ENCODE measurements around the gene DACH1. TPM values are rescaled to one million over a fixed set of nuclear protein-coding genes. Genes with fewer than 3 reads are reported as not detected.
"Not testable (repeated sequence)": the region's sequence is repeated elsewhere in the genome, so short reads cannot be mapped to it uniquely, and the experiment has no call there.

DACH1 gene
- total RNA-seq, 3 donors from 2014 or later: 0.05 to 0.08 TPM; not detected in 1

- DNase-seq: no peak
- peaks cover 12% of the 10 kb centered on the region for H3K4me1 Mint-ChIP-seq (ENCODE audit: low read depth)
- peaks cover 3% of the 10 kb centered on the region for H3K9me3 Mint-ChIP-seq
- no peak overlapping the region for H3K4me3 Mint-ChIP-seq
- H3K36me3 Mint-ChIP-seq (ENCODE audit: insufficient read depth): no peaks in the 10 kb centered on the region
- H3K27me3 Mint-ChIP-seq (ENCODE audit: low read depth): peaks cover 25% of the 10 kb centered on the region
- no peak for ATAC-seq
These were observed 5.1 kb downstream of the DACH1 start for GRCh38 chr13:71861769-71862458.

- DNase-seq: no peak
- ATAC-seq: no peak
- Mint-ChIP-seq H3K27me3 (ENCODE audit: low read depth) (peaks cover 22% of the 10 kb centered on the region), H3K4me1 (ENCODE audit: low read depth) (peaks cover 8% of the 10 kb centered on the region), H3K9me3 (peaks cover 3% of the 10 kb centered on the region), H3K4me3 (no peak overlapping the region), H3K36me3 (ENCODE audit: insufficient read depth) (no peaks in the 10 kb centered on the region)
These were observed 6.4 kb downstream of the DACH1 start for GRCh38 chr13:71860547-71861138.

GRCh38 chr13:71858647-71859046 lies 8.4 kb downstream of the DACH1 start:
- Mint-ChIP-seq H3K36me3 (ENCODE audit: insufficient read depth) (no peaks in the 10 kb centered on the region), H3K9me3 (peaks cover 3% of the 10 kb centered on the region), H3K27me3 (ENCODE audit: low read depth) (peaks cover 7% of the 10 kb centered on the region), H3K4me3 (no peak overlapping the region), H3K4me1 (ENCODE audit: low read depth) (no peaks in the 10 kb centered on the region)
- DNase-seq (no peak), ATAC-seq (no peak)

- DNase-seq: no peak
- Mint-ChIP-seq H3K27me3 (ENCODE audit: low read depth) (no peaks in the 10 kb centered on the region), H3K9me3 (peaks cover 3% of the 10 kb centered on the region), H3K4me1 (ENCODE audit: low read depth) (no peaks in the 10 kb centered on the region), H3K36me3 (ENCODE audit: insufficient read depth) (no peaks in the 10 kb centered on the region), H3K4me3 (no peak overlapping the region)
- no peak for ATAC-seq
These were observed 10.4 kb downstream of the DACH1 start for GRCh38 chr13:71856548-71857043.

- ATAC-seq (no peak), DNase-seq (no peak)
- no peaks in the 10 kb centered on the region for H3K4me1 Mint-ChIP-seq (ENCODE audit: low read depth)
- H3K4me3 Mint-ChIP-seq: no peak overlapping the region
- H3K9me3 Mint-ChIP-seq: no peaks in the 10 kb centered on the region
- H3K27me3 Mint-ChIP-seq (ENCODE audit: low read depth): no peaks in the 10 kb centered on the region
- no peaks in the 10 kb centered on the region for H3K36me3 Mint-ChIP-seq (ENCODE audit: insufficient read depth)
These were observed 12.6 kb downstream of the DACH1 start for GRCh38 chr13:71854401-71854800.

GRCh38 chr13:71853725-71854124 lies 13.3 kb downstream of the DACH1 start:
- Mint-ChIP-seq H3K9me3 (no peaks in the 10 kb centered on the region), H3K36me3 (ENCODE audit: insufficient read depth) (no peaks in the 10 kb centered on the region), H3K4me1 (ENCODE audit: low read depth) (no peaks in the 10 kb centered on the region), H3K27me3 (ENCODE audit: low read depth) (no peaks in the 10 kb centered on the region), H3K4me3 (no peak overlapping the region)
- DNase-seq (no peak), ATAC-seq (no peak)

- no peak for ATAC-seq
These were observed 14.3 kb downstream of the DACH1 start for GRCh38 chr13:71852736-71853135.

GRCh38 chr13:71851498-71852409 lies 15.2 kb downstream of the DACH1 start:
- no peaks in the 10 kb centered on the region for H3K36me3 Mint-ChIP-seq (ENCODE audit: insufficient read depth)
- DNase-seq: no peak
- no peaks in the 10 kb centered on the region for H3K4me1 Mint-ChIP-seq (ENCODE audit: low read depth)
- no peak for ATAC-seq
- H3K27me3 Mint-ChIP-seq (ENCODE audit: low read depth): no peaks in the 10 kb centered on the region
- H3K4me3 Mint-ChIP-seq: no peak overlapping the region
- H3K9me3 Mint-ChIP-seq: no peaks in the 10 kb centered on the region

More at GRCh38 chr13:71852736-71853135, 14.3 kb downstream of the DACH1 start:
- DNase-seq: no peak
- H3K9me3 Mint-ChIP-seq: no peaks in the 10 kb centered on the region
- H3K27me3 Mint-ChIP-seq (ENCODE audit: low read depth): no peaks in the 10 kb centered on the region
- H3K4me3 Mint-ChIP-seq: no peak overlapping the region
- no peaks in the 10 kb centered on the region for H3K36me3 Mint-ChIP-seq (ENCODE audit: insufficient read depth)
- no peaks in the 10 kb centered on the region for H3K4me1 Mint-ChIP-seq (ENCODE audit: low read depth)

GRCh38 chr13:71842003-71842402 lies 25.0 kb downstream of the DACH1 start:
- H3K36me3 Mint-ChIP-seq (ENCODE audit: insufficient read depth): no peaks in the 10 kb centered on the region
- no peaks in the 10 kb centered on the region for H3K27me3 Mint-ChIP-seq (ENCODE audit: low read depth)
- H3K4me1 Mint-ChIP-seq (ENCODE audit: low read depth): no peaks in the 10 kb centered on the region
- ATAC-seq (no peak), DNase-seq (no peak)
- no peaks in the 10 kb centered on the region for H3K9me3 Mint-ChIP-seq
- no peak overlapping the region for H3K4me3 Mint-ChIP-seq

GRCh38 chr13:71838842-71839241 lies 28.2 kb downstream of the DACH1 start:
- H3K36me3 Mint-ChIP-seq (ENCODE audit: insufficient read depth): no peaks in the 10 kb centered on the region
- H3K9me3 Mint-ChIP-seq: peaks cover 6% of the 10 kb centered on the region
- no peaks in the 10 kb centered on the region for H3K4me1 Mint-ChIP-seq (ENCODE audit: low read depth)
- ATAC-seq (no peak), DNase-seq (no peak)
- H3K27me3 Mint-ChIP-seq (ENCODE audit: low read depth): no peaks in the 10 kb centered on the region
- H3K4me3 Mint-ChIP-seq: no peak overlapping the region

GRCh38 chr13:71837582-71837981 lies 29.4 kb downstream of the DACH1 start:
- not testable (repeated sequence) for H3K4me1 Mint-ChIP-seq (ENCODE audit: low read depth); H3K9me3 Mint-ChIP-seq; DNase-seq; H3K27me3 Mint-ChIP-seq (ENCODE audit: low read depth); H3K4me3 Mint-ChIP-seq; ATAC-seq; H3K36me3 Mint-ChIP-seq (ENCODE audit: insufficient read depth)

GRCh38 chr13:71831716-71832115 lies 35.3 kb downstream of the DACH1 start:
- ATAC-seq (no peak), DNase-seq (no peak)
- Mint-ChIP-seq H3K9me3 (peaks cover 4% of the 10 kb centered on the region), H3K4me1 (ENCODE audit: low read depth) (no peaks in the 10 kb centered on the region), H3K27me3 (ENCODE audit: low read depth) (no peaks in the 10 kb centered on the region), H3K4me3 (no peak overlapping the region), H3K36me3 (ENCODE audit: insufficient read depth) (no peaks in the 10 kb centered on the region)

GRCh38 chr13:71830736-71831135 lies 36.3 kb downstream of the DACH1 start:
- DNase-seq: no peak
- Mint-ChIP-seq H3K27me3 (ENCODE audit: low read depth) (no peaks in the 10 kb centered on the region), H3K36me3 (ENCODE audit: insufficient read depth) (no peaks in the 10 kb centered on the region), H3K9me3 (no peaks in the 10 kb centered on the region), H3K4me1 (ENCODE audit: low read depth) (no peaks in the 10 kb centered on the region), H3K4me3 (no peak overlapping the region)
- no peak for ATAC-seq

GRCh38 chr13:71830323-71830722 lies 36.7 kb downstream of the DACH1 start:
- no peaks in the 10 kb centered on the region for H3K36me3 Mint-ChIP-seq (ENCODE audit: insufficient read depth)
- no peaks in the 10 kb centered on the region for H3K9me3 Mint-ChIP-seq
- H3K27me3 Mint-ChIP-seq (ENCODE audit: low read depth): no peaks in the 10 kb centered on the region
- DNase-seq: no peak
- H3K4me1 Mint-ChIP-seq (ENCODE audit: low read depth): no peaks in the 10 kb centered on the region
- ATAC-seq: no peak
- no peak overlapping the region for H3K4me3 Mint-ChIP-seq
